Right lung (tissue), 10 donors: ENCODE results near the gene ZNF207. TPM values are rescaled to one million over a fixed set of nuclear protein-coding genes. Genes with fewer than 3 reads are reported as not detected.
"Not testable (repeated sequence)": the region's sequence is repeated elsewhere in the genome, so short reads cannot be mapped to it uniquely, and the experiment has no call there.

ENCODE experiments used
- DNase-seq, 2 donors: peaks; one replicate each; pipeline ENCODE4 v3.0.0-alpha.2; 2013
- long read RNA-seq, 8 donors: transcript quantifications; one replicate each; lab custom pipeline, GENCODE V29; 2026
- polyA plus RNA-seq, 5 donors: library from polyadenylated mRNA; unstranded; fragments of 120-200 nt; gene quantifications; one replicate each; pipeline versions ENCODE4 v1.2.1 to v1.2.3, GENCODE V29; 2013; ENCODE audit warnings: inconsistent platforms in 1 of 5, low replicate concordance in 1 of 5; ENCODE audit not compliant: insufficient read length in 5 of 5, insufficient read depth in 1 of 5

The ZNF207 gene
- 100 to 1,000 TPM; 201 to 320 (median 271) TPM for polyA plus RNA-seq
- long read RNA-seq, donor 1, full-length matches to known transcripts: 72 of 176 reads
- long read RNA-seq, donor 1, partial matches to known transcripts: 104 of 176 reads
- long read RNA-seq, donor 1, other reads (novel, unspliced or antisense): 0 of 176 reads
- long read RNA-seq, donor 2, full-length matches to known transcripts: 43 of 59 reads
- long read RNA-seq, donor 2, partial matches to known transcripts: 16 of 59 reads
- long read RNA-seq, donor 2, other reads (novel, unspliced or antisense): 0 of 59 reads
- long read RNA-seq, donor 3, full-length matches to known transcripts: 27 of 83 reads
- long read RNA-seq, donor 3, partial matches to known transcripts: 56 of 83 reads
- long read RNA-seq, donor 3, other reads (novel, unspliced or antisense): 0 of 83 reads
- long read RNA-seq, donor 4, full-length matches to known transcripts: 20 of 67 reads
- long read RNA-seq, donor 4, partial matches to known transcripts: 47 of 67 reads
- long read RNA-seq, donor 4, other reads (novel, unspliced or antisense): 0 of 67 reads
- long read RNA-seq, donor 5, full-length matches to known transcripts: 58 of 136 reads
- long read RNA-seq, donor 5, partial matches to known transcripts: 78 of 136 reads
- long read RNA-seq, donor 5, other reads (novel, unspliced or antisense): 0 of 136 reads
- long read RNA-seq, donor 6, full-length matches to known transcripts: 60 of 101 reads
- long read RNA-seq, donor 6, partial matches to known transcripts: 41 of 101 reads
- long read RNA-seq, donor 6, other reads (novel, unspliced or antisense): 0 of 101 reads
- long read RNA-seq, donor 7, full-length matches to known transcripts: 38 of 67 reads
- long read RNA-seq, donor 7, partial matches to known transcripts: 29 of 67 reads
- long read RNA-seq, donor 7, other reads (novel, unspliced or antisense): 0 of 67 reads
- long read RNA-seq, donor 8, full-length matches to known transcripts: 19 of 52 reads
- long read RNA-seq, donor 8, partial matches to known transcripts: 33 of 52 reads
- long read RNA-seq, donor 8, other reads (novel, unspliced or antisense): 0 of 52 reads

- peak; percentile 96 to 97 for DNase-seq
Measured at GRCh38 chr17:32349854-32350665, at the start of gene ZNF207. Gene ZNF207 (plus strand): TSS chr17:32350157. CDS start chr17:32350286, 129 bp downstream.

- no peak for DNase-seq
Measured at GRCh38 chr17:32302037-32302436, 47.9 kb upstream of the ZNF207 start.

- no peak for DNase-seq
Measured at GRCh38 chr17:32302860-32303649, 46.9 kb upstream of the ZNF207 start.

GRCh38 chr17:32303781-32304288, 46.1 kb upstream of the ZNF207 start:
- DNase-seq: no peak

- DNase-seq: no peak
Measured at GRCh38 chr17:32305049-32305448, 44.9 kb upstream of the ZNF207 start.

GRCh38 chr17:32307658-32308057, 42.3 kb upstream of the ZNF207 start:
- DNase-seq: no peak

- peak; percentile 30 to 32 for DNase-seq
Measured at GRCh38 chr17:32311028-32311536, 38.9 kb upstream of the ZNF207 start.

GRCh38 chr17:32314636-32315035, 35.3 kb upstream of the ZNF207 start:
- DNase-seq: no peak

- no peak for DNase-seq
Measured at GRCh38 chr17:32315171-32315570, 34.8 kb upstream of the ZNF207 start.

- DNase-seq: not testable (repeated sequence)
Measured at GRCh38 chr17:32316653-32317052, 33.3 kb upstream of the ZNF207 start.

GRCh38 chr17:32317353-32317752, 32.6 kb upstream of the ZNF207 start:
- DNase-seq: no peak

GRCh38 chr17:32318071-32318470, 31.9 kb upstream of the ZNF207 start:
- DNase-seq: no peak

GRCh38 chr17:32319548-32319905, 30.4 kb upstream of the ZNF207 start:
- peak in 1 of 2 donors; percentile 24 for DNase-seq

GRCh38 chr17:32320080-32320479, 29.9 kb upstream of the ZNF207 start:
- DNase-seq: not testable (repeated sequence)

GRCh38 chr17:32320847-32321246, 29.1 kb upstream of the ZNF207 start:
- DNase-seq: no peak

- DNase-seq: no peak
Measured at GRCh38 chr17:32323046-32323445, 26.9 kb upstream of the ZNF207 start.

- no peak for DNase-seq
Measured at GRCh38 chr17:32323811-32324491, 26.0 kb upstream of the ZNF207 start.

- no peak for DNase-seq
Measured at GRCh38 chr17:32327911-32328310, 22.0 kb upstream of the ZNF207 start.

- no peak for DNase-seq
Measured at GRCh38 chr17:32330147-32330546, 19.8 kb upstream of the ZNF207 start.
